SW 1271 (cell line): ENCODE measurements around the gene PPIP5K2.
"Not testable (repeated sequence)": the region's sequence is repeated elsewhere in the genome, so short reads cannot be mapped to it uniquely, and the experiment has no call there.

ENCODE experiments used
- DNase-seq, 2 experiments: peaks; one replicate each; lab custom pipeline; 2025; lab: John Stamatoyannopoulos, UW

Gene PPIP5K2

GRCh38 chr5:103119765-103120606 lies at the start of gene PPIP5K2, which contains the start of gene GIN1:
PPIP5K2 (plus strand) TSS chr5:103120301; CDS start chr5:103129590, 9,289 bp downstream.
GIN1 (minus strand) TSS chr5:103120138; CDS start chr5:103108707, 11,431 bp downstream.
- DNase-seq: peak; percentile 99 to 100

GRCh38 chr5:103073500-103073899 lies 46.6 kb upstream of the PPIP5K2 start:
- DNase-seq: not testable (repeated sequence)

GRCh38 chr5:103075442-103075841 lies 44.7 kb upstream of the PPIP5K2 start:
- no peak for DNase-seq

GRCh38 chr5:103079796-103080195 lies 40.3 kb upstream of the PPIP5K2 start:
- DNase-seq: no peak

- no peak for DNase-seq
Observed at GRCh38 chr5:103086547-103086946, 33.6 kb upstream of the PPIP5K2 start.

GRCh38 chr5:103089272-103089671 lies 30.8 kb upstream of the PPIP5K2 start:
- no peak for DNase-seq

- DNase-seq: no peak
Observed at GRCh38 chr5:103090791-103091190, 29.3 kb upstream of the PPIP5K2 start.

- no peak for DNase-seq
Observed at GRCh38 chr5:103092676-103093075, 27.4 kb upstream of the PPIP5K2 start.

- no peak for DNase-seq
Observed at GRCh38 chr5:103093727-103094126, 26.4 kb upstream of the PPIP5K2 start.

GRCh38 chr5:103094737-103095136 lies 25.4 kb upstream of the PPIP5K2 start:
- no peak for DNase-seq

- DNase-seq: no peak
Observed at GRCh38 chr5:103098993-103099392, 21.1 kb upstream of the PPIP5K2 start.

GRCh38 chr5:103101079-103101750 lies 18.9 kb upstream of the PPIP5K2 start:
- no peak for DNase-seq

GRCh38 chr5:103102234-103102633 lies 17.9 kb upstream of the PPIP5K2 start:
- no peak for DNase-seq

- no peak for DNase-seq
Observed at GRCh38 chr5:103108086-103108485, 12.0 kb upstream of the PPIP5K2 start.

- no peak for DNase-seq
Observed at GRCh38 chr5:103109277-103109676, 10.8 kb upstream of the PPIP5K2 start.

- DNase-seq: no peak
Observed at GRCh38 chr5:103110403-103110802, 9.7 kb upstream of the PPIP5K2 start.

- no peak for DNase-seq
Observed at GRCh38 chr5:103111468-103111867, 8.6 kb upstream of the PPIP5K2 start.

GRCh38 chr5:103112910-103113309 lies 7.2 kb upstream of the PPIP5K2 start:
- DNase-seq: no peak

GRCh38 chr5:103114440-103114839 lies 5.7 kb upstream of the PPIP5K2 start:
- no peak for DNase-seq

- no peak for DNase-seq
Observed at GRCh38 chr5:103117471-103117991, 2.6 kb upstream of the PPIP5K2 start.

- peak in 1 of 2 experiments; percentile 47 for DNase-seq
Observed at GRCh38 chr5:103119070-103119764, 884 bp upstream of the PPIP5K2 start.

- peak; percentile 7 to 31 for DNase-seq
Observed at GRCh38 chr5:103120607-103121200, 603 bp downstream of the PPIP5K2 start.
